ENCODE data around the gene RBMS3.
"Not testable (repeated sequence)": the region's sequence is repeated elsewhere in the genome, so short reads cannot be mapped to it uniquely, and the experiment has no call there.

The RBMS3 gene

DNA sequence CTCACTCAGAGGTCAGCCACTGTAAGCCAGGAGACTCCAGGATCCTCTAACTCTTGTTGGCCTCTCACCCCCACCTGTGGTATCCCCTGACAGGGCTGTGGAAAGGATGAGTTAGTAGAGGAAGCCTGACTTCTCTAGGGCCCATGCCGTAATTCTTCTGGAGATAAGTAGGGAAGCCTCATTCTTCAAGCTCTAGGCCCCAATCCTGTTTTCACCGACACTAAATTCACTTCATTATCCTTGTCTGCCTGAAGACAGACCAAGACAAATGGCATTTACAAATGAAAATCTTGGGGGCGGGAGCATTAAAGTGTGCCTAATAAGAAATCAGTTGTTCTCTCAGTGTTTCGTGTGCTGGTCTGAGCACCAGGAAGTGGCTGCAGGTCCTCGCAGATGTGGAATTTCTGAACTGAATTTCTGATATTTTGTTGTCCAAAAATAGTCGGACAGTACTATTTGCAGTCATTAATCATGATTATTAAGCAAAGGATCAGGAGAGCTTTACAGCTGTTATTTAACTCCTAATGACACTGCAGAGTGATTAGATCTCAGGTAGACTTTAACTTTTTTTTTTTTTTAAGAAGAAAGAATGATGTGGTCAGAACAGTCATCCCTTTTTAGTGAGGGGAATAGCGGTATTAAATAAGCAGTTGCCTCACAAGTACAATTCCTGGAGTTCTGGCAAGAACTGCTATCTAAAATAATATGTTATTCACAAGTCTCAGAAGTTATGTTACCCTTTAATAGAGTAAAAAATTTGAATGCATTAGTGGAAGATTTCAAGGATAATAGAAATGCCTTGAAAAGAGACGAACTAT is 58.4 kb downstream of the RBMS3 start:
- DNase-seq (ENCODE audit: low read depth): no peak

DNA sequence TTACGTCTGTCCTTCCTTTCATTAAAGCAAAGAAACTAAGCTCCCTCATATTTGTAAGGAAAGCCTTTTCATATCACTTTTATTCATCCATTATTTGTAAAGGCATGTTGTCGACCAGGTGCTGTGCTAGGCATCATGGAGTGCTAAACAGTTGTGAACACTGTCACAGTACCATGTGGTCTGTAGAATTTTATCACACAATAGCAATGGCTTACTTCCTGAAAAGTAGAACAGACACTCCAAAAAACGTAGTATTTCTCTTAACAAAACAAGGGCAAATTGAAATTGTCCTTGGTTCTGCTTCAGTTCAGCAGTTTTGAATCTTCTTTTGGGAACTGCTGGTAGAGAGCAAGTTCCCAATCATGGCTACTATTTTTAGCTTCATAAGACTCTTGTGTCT is 63.3 kb downstream of the RBMS3 start:
- no peak for DNase-seq (ENCODE audit: low read depth)

DNA sequence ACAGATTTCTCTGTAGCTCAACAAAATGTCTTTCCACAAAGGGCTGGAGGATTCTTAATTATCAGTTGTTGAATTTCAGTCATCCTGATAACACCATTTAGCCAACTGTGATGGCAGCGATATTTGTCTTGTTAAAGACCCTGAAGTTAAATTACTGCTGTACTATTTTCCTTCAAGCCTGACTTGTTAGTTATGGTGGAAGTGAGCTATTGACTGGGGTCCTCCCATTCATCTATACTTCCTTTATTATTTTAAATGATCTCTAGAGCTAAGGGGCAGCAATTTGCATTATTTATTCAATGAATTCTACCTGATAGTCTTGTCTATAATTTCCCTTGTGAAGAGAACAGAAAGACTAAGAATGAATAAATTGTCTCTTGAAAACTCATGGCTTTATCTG is 64.1 kb downstream of the RBMS3 start:
- DNase-seq (ENCODE audit: low read depth): no peak

DNA sequence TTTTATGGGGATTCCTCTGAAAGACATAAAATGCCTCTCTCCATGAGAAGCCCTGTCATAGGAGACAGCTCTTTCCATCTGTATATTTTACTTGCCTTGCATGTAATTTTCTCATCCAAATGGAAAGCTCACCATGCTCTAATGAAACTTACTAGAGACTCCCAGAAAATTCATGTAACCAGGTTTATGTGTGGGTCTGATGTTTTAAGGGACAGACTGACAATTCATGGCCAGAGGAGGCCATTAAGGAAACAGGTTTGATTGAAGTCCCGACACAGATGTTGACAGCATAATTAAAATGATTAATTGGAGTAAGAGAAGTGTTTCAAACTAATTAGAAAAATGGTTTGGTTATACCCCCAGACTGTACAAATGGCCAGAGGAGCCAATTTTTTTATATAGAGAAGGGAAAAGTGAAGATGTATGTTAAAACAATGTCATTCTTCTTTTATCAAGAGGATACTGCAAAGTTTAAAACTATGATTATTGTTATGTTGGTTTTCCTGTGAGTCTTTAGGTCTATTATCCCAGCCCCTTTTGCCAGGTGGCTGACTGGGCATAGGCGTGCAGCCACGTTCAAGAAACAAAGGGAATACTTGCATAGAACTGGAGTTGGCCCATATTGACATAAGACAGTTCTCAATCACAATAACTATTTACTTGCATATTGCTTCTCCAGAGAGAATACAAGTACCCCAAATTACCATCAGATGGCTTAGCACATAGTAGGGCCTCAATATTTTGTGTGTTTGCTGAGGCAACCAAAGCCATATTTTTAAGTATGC is 64.8 kb downstream of the RBMS3 start:
- no peak for DNase-seq (ENCODE audit: low read depth)

DNA sequence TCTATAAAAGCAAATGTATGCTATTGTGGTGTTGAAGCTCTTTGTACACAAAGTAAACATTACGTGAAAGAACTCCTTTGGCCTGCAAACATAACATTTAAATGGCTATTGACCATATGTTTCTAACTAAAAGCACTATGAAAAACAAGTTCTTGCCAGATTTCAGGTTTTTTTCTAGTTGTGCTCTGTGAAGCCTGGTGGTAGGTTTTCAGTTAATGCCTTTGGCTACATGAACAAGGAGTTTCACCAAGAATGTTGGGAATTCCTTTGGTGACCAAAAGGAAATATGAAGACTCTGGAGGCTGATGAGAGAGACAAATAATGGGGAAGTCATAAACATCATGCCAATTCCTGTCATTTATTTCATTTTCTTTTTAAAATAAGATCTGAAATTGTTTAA is 66.0 kb downstream of the RBMS3 start:
- DNase-seq (ENCODE audit: low read depth): no peak

DNA sequence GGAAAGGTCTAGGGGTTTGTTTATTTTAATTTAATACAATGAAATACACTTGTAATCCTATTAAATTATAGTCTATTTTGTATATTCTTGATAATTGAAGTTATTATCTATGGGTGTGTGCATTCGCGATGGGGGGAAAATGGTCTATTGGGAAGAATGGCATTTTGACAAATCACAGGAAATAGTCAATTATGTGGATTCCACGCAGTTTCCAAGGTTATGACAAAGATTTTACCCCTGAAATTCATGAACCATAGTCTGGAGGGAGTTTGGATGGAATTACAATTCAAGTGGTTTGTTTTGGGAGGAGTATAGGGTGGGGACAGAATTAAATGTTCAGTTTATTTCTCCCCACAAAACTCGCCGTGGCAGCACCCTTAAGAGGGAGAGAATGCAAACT is 66.5 kb downstream of the RBMS3 start:
- no peak for DNase-seq (ENCODE audit: low read depth)

DNA sequence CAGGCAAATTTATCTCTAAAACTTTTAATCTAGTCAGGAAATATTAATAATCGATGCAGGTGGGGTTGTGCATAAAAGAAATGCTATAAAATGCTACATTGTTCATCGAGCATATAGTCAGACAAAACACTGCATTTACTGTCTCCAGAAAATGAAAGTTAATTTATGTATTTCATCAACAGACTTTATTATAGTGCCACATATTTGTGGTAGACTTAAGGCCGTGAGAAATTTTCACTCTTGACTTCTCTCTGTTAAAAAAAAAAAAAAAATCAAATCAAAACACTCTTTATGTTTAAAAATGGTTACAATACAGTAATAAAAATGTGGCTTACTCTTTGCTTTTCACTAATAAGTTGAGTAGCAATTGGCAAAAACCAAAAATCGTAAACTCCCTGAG is 67.4 kb downstream of the RBMS3 start:
- DNase-seq (ENCODE audit: low read depth): no peak

DNA sequence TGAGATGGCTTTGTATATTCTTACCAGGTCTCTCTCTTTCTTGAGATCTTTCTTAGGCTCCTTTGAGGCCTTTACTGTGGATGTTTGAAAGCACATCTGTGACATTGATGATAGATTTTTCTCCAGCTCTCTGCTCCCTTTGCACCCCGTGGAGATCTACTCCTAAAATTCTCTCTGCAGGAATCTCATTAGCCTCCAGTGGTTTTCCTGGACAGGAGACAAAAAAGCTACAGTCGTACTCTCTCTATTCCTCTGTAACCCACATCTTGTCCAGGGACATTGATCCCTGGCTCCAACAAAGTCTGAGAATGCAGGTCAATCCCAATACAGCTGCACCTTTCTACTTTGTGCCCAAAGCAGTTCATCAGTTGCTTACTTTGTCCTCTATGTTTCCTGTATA is 68.2 kb downstream of the RBMS3 start:
- no peak for DNase-seq (ENCODE audit: low read depth)

DNA sequence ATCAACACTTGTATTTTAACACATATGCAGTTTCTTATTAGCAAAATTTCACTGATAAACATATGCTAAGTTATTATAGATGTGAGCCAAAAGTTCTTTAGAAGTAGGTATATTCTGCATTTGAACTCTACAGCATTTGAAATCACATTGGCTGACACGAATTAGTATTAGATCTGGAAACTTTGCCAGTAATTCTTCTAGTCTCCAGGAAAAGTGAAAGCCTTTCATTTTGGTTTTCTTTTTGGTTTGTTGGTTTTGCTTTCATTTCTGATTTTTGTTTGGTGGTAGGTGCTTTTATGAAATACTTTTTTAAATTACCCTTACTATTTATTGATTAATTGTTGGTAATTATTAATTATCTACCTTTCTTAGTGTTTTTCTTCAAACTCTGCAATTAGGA is 72.9 kb downstream of the RBMS3 start:
- no peak for DNase-seq (ENCODE audit: low read depth)

DNA sequence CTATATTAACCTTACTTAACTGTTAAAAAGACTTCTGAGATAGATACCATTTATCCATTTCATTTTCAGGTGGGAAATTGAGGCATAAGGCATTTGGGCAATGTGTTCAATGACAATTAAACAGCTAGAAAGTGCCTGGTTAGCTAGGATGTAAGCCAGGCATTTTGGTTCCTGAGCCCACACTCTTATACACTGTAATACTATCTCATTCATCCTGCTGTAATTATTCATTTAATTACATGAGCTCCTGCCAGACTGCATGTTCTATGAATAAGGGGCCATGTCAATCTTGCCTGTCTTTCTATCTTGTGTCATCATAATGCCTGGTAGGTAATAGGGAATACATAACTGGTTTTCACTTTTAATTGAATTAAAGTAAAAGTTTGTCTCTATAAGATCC is 74.0 kb downstream of the RBMS3 start:
- no peak for DNase-seq (ENCODE audit: low read depth)

DNA sequence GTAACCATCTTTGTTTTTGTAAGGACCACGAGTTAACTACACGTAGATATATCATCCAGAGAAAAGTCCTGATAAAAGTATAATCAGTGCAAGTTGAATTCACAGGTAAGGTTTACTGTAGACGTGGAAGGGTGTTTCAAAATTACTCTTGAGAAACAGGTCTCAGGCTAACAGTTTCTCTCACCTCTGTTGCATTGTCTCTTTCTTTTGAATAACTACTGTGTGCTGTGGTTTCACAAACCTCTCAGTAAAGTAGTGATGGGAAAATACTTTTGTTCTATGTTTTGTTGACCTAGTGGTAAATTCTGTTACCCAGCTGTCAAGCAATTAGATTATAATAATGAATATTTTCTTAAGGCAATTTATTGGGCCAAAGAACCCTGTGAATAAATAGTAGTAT is 75.2 kb downstream of the RBMS3 start:
- no peak for DNase-seq (ENCODE audit: low read depth)

DNA sequence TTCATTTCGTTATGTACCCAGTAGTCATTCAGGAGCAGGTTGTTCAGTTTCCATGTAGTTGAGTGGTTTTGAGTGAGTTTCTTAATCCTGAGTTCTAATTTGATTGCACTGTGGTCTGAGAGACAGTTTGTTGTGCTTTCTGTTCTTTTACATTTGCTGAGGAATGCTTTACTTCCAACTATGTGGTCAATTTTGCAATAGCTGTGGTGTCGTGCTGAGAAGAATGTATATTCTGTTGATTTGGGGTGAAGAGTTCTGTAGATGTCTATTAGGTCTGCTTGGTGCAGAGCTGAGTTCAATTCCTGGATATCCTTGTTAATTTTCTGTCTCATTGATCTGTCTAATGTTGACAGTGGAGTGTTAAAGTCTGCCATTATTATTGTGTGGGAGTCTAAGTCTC is 79.4 kb downstream of the RBMS3 start:
- not testable (repeated sequence) for DNase-seq (ENCODE audit: low read depth)

DNA sequence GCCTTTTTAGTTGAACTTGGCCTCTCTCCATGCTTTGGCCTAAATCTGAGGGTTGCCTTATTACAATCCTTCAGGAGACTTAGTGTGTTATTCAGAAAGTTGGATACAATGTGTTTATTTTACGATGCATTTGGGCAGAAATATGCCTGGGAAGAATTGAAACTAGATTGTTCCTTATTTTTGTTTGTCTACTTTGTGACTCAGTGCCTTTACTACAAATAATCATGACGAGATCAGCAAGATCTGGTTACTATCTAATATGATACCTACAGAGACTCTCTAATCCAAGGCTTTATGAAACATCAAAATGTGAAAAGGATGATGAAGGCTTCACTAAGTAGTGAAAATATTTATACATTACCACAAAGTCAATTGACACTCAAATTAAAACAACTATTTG is 82.2 kb downstream of the RBMS3 start:
- no peak for DNase-seq (ENCODE audit: low read depth)

DNA sequence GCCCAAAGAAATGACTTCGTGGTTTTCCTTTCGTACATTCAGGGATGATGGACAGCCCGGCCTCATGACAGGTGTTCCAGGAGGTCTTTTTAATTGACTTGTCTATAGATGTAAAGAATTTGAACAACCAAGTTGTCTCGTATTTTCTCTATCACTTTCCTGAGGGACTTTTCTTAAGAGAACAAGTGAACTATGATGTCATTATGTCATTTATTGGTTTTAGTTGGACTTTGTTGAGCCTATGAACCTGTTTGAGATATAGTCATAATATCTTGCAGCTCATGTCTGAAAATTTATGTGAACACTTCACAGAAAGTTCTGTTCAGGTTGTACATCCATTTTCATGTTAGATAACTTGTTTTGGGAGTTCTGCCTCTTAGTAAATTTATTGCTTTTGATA is 89.2 kb downstream of the RBMS3 start:
- no peak for DNase-seq (ENCODE audit: low read depth)

DNA sequence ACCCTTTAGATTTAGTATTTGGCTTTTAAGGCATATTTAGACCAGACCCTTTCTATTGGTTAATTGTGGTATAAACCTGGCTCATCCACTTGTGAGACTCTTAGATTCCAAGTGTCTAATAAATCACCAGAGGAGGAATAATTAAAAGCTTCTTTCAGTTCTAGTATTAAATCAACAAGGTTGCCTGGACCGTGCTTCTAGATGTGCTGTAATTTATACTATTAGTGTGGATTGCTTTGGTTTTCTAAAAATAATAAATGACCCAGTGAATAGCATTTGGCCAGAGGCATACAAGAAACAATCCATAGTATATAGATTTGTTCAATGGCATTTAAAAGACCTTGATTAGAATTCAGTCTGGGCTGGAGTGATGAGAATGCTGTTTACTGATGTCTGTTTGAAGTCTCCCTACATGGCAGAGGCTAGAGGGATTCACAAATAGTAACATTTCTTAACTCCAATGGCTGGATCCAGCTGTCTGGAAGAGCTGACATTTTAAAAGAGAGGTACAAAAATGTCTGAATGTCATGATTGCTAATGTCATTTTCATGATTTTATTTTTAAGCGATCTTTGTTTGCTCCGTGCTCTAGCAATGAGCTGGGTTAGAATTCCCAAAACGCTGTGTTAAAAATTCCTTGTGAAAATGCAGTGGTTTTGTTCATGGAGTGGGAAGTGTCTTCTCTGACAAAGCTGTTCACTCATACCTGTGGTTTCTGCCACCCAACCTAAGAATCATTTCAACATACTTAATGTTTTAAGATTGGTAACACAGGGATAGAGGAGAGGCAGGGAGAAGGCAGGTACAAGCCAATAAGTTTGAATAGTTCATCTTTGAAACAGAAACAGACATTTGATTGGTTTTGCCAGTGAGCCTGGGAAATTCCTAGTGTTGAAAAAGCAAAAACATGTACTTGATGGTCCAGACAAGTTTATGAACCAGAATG is 89.9 kb downstream of the RBMS3 start:
- no peak for DNase-seq (ENCODE audit: low read depth)

DNA sequence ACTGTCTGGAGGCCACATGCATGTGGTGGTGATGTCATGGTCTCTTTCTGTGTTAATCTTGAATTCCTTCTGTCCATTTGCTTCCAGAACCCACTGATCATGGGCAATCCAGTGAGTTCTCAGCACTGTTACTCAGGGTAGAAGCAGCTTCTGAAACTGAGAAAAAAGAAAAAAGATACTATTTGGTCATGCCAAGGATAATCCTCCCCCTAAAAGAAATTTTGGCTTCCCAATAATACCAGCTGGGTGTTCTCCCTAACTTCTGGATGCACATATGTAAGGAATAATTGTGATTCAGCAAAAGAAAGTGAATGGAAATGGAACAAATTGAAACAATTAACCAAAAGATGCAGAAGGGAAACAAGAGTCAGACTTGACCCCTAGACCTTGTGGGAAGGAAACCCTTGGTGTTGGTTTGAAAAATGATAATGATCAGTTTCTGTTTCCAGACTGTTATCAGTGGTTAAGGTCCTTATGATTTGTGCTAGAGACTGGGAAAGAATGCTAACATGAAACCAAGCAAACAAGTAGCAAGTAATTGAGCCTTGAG is 92.3 kb downstream of the RBMS3 start:
- peak; percentile 55 for DNase-seq (ENCODE audit: low read depth)

DNA sequence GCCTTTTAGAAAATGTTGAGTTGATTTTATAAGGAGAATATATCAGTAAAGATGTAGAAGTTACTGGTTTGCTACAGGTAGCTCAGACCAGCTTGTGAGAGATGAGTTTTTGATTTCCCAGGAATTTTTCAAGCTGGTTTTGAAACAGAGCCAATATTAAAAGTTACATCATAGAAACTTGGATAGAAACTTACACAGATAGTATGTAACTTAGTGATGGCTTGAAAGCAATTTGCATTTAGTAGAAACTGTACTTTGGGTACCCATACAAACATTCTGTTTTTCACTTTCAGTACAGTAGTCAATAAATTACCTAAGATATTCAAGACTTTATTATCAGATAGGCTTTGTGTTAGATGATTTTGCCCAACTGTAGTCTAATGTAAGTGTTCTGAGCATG is 93.4 kb downstream of the RBMS3 start:
- no peak for DNase-seq (ENCODE audit: low read depth)

DNA sequence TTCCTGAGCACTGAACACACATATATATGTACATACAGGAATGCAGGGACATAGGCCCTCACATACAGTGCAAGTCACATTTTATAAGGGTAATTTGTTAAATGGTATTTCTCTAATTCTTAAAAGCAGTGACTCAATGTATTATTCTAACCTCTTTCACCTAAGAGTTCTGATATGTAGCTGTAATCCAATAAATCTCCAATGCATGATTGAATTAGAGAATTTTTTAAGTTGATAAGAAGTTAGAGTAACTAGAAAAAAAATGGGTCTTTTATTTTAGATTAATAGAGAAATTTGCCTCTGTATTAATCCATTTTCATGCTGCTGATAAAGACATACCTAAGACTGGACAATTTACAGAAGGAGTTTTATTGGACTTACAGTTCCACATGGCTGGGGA is 98.2 kb downstream of the RBMS3 start:
- no peak for DNase-seq (ENCODE audit: low read depth)

DNA sequence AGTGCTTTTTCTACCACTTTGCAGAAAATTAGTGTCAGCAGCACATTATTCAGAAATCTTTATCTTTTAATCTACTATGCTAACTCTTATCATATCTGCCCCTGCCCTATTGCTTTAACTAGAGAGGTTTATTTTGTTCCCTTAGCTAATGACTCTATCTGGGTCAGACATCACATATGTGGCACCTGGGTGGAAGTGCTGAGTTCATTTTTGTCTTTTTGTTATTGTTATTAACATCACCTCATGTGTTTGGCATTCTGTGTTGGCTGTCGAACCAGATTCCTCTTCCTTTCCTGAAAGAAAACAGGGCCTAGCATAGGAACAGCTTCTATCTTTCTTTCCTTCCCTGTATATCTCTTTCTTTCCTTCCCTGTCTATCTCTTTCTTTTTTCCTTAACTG is 100.7 kb downstream of the RBMS3 start:
- no peak for DNase-seq (ENCODE audit: low read depth)

DNA sequence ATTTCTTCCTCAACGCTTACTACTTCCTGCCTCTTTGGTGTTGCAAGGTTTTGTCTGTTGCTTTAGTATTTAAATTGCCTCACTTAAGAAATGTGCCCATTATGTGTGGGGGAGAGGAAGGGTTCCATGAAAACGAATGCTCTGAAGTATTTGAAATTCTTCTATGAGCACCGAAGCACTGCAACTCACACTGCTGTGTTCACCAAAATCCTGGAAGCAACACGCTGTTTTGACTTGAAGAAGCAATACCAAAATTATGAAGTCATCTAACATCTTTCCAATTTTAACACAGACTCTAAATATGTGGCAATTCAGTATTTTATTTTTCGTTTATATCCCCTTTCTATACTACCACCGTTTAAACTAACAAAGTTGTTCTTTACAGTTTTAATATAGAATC is 101.5 kb downstream of the RBMS3 start:
- DNase-seq (ENCODE audit: low read depth): no peak

DNA sequence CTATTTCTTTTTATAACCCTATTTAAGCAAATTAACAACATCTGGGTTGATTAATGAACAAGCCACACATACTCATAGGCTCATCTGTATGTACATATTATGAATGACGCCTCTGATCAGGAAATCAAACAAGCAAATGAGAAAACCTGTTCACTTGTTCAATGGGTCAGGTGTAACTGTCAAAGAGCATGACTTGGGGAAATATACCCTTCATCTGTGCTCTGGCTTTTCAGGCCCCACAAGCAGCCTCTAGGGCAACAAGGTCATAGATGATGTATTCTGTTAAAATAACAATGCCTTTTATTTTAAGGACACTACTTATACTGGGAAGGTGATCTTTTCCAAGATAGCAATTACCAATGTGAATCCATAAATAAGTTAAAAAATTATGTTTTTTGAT is 102.0 kb downstream of the RBMS3 start:
- no peak for DNase-seq (ENCODE audit: low read depth)

DNA sequence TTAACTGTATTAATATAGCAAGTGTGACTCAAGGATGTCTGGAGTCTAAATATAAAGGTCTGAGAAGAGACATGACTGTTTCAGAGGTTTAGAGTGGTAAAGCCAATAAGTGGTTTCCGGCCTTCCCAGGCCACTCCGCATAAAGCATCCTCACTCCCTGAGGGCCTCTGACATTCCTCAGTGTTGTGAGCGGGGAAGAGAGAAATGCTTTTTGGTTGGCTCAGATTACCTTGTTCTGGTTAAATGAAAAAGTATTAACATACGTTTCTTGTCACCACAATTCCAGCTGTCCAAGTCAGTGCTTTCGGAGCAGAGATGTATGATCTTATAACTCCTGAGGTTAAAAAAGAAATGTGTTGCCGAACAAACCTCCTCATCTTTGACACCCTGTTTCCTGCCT is 103.8 kb downstream of the RBMS3 start:
- peak; percentile 76 for DNase-seq (ENCODE audit: low read depth)
